NCI-H446 (cell line): Measurements from ENCODE around the gene TSPAN32.
"Not testable (repeated sequence)": the region's sequence is repeated elsewhere in the genome, so short reads cannot be mapped to it uniquely, and the experiment has no call there.

ENCODE experiments used
- DNase-seq, 2 experiments: peaks; one replicate each; lab custom pipeline; 2025; lab: John Stamatoyannopoulos, UW

The TSPAN32 gene

DNA sequence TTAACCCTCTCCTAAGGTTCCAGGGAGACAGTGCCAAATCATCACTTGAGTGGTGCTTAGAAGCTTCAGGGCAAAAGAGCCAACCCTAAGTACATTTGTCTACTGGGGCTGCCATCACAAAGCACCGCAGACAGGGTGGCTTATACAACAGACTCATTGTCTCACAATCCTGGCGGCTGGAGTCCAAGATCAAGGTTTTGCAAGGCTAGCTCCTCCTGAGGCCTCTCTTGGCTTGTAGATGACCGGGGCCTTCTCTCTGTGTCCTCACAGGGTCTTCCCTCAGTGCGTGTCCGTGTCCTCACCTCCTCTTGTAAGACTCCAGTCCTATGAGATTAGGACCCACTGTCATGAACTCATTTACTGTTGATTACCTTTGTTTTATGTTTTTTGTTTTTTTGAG is 41.2 kb downstream of the TSPAN32 start:
- no peak for DNase-seq

DNA sequence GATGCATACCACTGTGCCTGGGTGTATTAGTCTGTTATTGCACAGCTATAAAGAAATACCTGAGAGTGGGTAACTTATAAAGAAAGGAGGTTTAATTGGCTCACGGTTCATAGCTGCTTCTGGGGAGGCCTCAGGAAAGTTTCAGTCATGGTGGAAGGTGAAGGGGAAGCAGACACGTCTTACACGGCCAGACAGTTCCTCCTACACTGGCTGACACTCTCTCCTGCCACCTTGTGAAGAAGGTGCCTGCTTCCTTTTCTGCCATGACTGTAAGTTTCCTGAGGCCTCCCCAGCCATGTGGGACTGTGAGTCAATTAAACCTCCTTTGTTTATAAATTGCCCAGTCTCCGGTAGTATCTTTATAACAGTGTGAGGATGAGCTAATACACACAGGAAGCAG is 41.7 kb downstream of the TSPAN32 start:
- no peak for DNase-seq

DNA sequence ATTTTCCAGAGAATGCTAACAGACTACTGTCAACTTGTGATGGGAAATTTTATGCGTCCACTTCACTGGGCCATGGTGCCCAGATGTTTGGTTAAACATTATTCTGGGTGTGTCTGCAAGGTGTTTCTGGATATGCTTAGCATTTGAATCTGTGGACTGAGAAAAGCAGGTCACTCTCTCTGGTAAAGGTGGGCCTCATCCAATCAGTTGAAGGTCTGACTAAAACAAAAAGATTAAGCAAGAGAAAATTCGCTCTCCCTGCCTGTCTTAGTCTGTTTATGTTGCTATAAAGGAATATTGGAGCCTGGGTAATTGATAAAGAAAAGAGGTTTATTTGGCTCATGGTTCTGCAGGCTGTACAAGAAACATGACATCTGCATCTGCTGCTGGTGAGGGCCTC is 43.2 kb downstream of the TSPAN32 start:
- no peak for DNase-seq

DNA sequence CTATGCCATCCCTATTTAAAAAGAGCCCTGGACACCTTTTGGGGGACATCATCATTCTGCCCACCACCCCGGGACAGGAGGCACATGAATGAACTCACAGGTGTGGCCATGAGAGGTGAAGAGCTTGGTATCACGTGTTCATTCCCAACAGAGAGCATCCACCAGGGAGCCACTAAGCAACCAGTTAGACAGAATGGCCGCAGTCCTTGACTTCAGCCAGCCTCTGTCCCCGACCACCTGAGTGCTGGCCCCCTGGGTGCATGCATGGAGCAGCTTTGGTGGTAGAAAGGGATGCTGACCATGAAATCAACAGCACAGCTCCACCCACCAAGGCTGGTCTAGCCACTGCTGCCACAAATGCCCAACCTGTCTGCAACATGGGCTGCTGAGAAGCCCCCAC is 44.2 kb downstream of the TSPAN32 start:
- no peak for DNase-seq

DNA sequence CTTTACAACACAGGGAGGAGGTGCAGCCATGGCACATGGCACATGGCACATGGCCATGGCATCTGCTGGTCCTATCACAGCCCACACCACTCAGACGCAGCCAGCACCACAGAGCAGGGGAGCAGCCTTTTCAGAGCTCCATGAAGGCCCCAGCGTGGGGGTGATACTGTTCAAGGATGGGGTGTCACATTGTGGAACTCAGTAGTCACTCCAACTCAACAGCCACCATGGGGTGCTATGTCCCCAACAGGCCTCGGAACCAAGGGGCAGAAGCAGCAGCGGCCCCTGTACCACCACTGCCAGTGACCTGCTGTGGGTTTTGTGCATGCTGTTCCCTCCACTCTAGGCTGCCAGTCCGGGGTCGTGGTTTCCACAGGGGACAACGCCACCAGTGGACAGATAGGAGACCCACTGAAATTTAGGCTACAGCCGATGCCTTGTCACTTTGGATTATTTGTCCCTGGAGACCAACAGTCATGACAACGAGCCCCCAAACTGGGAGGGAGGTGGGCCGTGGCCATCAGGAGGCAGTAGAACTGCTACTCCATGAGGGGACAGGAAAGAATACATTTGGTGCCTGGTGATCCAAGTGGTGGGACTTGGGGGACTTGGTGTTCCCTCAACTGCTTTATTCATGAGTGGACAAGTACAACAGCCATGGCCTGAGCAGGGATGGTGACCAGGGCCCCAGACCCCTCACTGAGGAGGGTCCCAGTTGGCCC is 44.9 kb downstream of the TSPAN32 start:
- DNase-seq, result no peak

DNA sequence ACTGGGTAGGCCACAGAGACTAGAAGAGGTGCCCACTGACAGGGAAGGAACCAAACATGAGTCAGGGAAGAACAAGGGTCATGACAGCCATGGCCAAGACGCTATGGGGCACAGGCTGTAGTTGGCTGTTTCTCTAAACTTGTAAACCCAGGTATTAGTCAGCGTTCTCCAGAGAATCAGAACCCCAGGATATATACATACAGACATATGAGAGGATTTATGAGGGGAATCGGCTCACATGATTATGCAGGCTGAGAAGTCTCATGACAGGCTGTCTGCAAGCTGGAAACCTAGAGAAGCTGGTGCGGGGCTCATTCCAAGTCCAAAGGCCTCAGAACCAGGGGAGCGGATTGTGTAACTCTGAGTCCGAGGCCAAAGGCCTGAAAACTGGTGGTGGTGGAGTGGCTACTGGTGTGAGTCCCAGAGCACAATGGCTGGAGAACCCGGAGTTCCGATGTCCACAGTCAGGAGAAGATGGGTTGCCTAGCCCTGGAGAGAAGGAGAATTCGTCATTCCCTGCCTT is 45.6 kb downstream of the TSPAN32 start:
- no peak for DNase-seq

DNA sequence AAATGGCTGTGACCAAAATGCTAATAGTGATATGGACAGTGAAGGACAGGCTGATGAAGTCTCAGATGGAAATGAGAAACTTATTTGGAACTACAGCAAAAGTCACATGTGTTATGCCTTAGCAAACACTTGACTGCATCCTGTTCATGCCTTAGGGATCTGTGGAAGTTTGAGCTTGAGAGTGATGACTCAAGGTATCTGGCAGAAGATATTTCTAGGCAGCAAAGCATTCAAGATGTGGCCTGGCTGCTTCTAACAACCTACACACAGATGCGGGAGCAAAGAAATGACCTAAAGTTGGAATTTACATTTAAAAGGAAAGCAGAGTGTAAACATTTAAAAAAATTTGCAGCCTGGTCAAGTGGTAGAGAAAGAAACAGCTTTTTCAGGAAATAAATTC is 47.2 kb downstream of the TSPAN32 start:
- no peak for DNase-seq

DNA sequence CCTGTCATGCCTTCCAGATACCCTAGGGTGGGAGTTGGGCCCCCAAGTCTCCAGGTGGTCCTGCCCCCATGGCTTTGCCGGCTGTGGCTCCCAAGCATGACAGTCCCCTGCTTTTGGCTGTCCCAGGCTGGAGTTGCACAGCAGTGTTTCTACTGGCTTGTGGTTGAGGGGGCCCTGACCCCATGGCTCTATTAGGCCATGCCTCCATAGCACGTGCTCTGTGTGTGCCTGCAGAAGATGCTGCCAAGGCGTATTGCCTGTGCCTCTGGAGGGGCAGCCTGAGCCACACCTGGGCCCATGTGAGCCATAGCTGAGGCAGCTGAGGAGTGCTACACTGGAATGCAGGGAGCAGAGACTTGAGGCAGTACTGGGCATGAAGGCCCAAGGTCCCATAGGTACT is 49.9 kb downstream of the TSPAN32 start:
- DNase-seq, result no peak

DNA sequence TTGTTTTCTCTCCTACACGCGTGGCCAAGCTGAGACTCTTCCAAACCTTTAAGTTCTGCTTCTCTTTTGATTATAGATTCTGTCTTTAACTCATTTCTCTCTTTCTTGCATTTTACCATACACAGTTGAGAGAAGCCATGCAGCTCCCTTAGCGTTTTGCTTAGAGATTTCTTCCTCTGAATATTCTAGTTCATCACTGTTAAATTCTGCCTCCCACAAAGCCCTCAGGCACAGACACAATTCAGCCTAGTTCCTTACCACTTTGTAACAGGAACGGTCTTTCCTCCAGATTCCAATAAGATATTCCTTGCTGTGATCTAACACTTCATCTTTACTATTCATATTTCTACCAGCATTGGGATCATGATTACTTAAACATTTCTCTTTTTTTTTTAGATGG is 50.6 kb downstream of the TSPAN32 start:
- DNase-seq, result no peak

DNA sequence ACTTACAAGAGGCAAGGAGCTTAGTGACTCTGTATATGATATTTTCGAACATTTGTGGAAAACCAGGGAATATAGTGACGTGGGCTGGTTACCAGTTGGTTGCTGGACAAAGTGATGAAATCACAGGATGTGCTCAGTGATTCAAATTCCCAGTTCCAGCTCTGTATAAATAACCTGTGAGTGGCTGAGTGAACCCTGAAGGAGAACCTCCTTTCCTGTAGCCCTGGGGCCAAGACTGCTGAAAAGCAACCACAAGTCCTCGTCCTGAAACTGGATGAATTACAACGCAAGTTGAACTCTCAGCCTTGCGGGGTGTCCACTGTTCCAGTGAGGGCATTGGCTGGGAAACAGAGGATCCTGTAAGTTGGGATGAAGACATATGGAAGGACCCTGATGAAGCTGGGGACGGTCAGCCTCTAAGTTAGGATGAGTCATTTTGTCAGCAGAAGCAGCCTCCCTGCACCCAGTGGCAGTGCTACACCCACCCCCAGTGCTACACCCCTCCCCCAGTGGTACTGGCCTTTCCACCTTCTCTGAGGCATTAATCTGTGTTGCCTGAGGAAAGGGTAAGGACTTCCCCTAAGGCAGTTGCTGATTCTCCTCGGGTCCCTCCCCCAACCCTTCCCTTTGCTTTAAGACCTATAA is 53.3 kb downstream of the TSPAN32 start:
- no peak for DNase-seq

DNA sequence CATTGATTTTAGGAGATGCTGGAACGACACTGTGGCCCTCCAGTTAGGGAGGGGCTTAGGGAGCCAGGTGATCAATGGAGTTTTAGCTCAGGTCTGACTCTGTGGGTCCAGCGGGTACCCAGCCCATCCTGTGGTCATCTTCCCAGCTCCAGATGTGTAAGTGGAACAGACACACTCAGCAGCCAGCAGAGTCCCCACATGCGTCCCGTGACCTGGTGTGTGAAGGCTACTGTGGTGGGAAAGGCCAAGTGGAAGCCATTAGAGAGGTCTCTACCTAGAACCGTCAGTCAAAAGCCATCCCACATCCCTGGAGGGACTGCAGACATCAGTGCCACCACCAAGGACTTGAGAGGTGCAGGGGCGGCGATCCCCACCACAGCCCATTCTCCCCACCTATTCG is 55.4 kb downstream of the TSPAN32 start:
- DNase-seq, result no peak

DNA sequence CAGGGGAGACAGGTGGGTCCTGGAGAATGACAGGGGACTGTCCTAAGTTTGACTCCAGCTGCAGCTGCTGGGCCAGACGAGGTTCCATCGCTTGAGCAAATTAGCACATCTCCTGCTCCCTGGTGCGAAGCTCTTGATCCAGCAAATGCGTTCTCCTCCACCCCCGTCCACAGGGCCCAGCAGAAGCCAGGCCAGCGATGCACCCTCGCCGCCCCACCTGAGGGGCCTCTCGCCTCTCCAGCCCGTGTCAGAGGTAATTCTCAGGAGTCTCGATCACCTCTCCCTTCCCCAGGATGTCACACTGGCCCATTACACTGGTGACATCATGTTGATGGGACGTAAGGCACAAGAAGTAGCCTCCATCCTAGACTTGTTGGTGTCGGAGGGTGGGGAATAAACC is 55.8 kb downstream of the TSPAN32 start:
- not testable (repeated sequence) for DNase-seq

DNA sequence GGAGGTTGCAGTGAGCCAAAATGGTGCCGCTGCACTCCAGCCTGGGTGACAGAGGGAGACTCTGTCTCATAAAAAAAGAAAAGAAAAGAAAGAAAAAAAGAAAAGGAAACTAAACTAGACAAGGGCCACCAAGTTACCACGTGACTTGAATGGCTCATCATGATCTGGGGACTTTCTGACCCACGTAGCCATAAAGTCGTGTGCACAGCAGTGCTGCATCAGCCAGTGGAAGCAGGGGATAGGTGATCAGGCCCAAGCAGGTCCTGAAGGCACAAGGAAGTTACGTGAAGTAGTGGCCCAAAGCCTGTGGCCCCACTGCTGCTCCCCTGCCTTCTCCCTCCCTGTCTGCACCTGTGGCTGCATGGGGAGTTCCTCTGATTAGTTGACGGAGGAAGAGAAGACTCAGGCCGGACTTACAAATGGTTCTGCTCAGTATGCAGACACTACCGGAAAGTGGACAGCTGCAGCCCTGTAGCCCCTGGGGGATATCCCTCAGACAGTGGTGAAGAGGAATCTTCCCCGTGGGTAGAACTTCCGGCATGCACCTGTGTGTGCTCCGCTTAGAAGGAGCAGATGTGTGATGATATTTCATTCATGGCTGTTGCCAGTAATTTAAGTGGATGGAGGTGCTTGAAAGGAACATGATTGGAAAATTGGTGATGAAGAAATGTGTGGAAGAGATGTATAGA is 57.1 kb downstream of the TSPAN32 start:
- DNase-seq, result no peak

DNA sequence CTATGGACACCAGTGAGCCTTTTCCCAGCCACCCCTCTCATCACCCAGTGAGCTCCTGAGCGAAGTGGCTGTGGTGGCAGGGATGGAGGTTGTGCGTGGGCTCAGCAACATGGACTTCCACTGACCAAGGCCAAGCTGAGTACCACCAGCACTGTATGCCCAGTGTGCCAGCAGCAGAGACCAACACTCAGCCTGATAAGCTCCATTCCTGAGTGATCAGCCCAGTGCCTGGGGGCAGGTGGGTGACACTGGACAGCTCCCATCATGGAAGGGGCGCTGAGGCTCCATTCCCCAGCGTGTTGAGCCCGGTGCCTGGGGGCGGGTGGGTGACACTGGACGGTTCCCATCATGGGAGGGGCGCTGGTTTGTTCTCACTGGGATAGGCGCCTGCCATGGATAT is 57.7 kb downstream of the TSPAN32 start:
- DNase-seq, result no peak

DNA sequence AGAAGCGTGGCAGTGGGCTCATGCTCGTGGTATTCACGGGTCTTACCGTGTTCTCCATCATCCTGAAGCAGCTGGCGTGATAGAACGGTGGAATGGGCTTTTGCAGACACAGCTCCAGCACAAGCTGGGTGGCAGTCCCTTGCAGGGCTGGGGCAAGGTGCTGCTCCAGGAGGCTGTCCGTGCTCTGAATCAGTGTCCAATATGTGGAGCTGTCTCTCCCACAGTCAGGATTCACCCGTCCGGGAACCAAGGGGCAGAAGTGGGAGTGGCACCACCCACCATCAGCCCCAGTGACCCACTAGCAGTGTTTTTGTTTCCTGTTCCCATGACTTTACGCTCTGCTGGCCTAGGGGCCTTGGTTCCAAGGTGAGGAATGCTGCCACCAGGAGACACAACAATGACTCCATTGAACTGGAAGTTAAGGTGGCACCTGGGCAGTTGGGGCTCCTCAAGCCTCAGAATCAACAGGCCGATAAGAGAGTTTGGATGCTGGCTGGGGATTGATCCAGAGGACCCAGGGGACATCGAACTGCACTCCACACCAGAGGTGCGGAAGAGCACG is 58.3 kb downstream of the TSPAN32 start:
- DNase-seq, result no peak

DNA sequence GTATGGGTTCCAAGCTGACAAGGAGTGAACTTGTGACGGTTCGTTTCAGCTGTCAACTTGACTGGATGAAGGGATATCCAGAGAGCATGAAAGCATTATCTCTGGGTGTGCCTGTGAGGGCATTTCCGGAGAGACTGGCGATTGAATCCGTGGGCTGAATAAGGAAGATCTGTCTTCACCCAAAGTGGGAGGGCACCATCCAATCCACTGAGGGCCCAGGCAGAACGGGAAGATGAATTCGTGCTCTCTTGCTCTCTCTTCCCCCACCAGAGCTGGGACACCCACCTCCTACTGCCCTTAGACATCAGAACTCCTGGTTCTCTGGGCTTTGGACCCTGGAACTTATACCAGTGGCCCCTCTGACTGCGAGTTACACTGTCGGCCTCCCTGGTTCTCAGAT is 59.8 kb downstream of the TSPAN32 start:
- DNase-seq, result no peak

DNA sequence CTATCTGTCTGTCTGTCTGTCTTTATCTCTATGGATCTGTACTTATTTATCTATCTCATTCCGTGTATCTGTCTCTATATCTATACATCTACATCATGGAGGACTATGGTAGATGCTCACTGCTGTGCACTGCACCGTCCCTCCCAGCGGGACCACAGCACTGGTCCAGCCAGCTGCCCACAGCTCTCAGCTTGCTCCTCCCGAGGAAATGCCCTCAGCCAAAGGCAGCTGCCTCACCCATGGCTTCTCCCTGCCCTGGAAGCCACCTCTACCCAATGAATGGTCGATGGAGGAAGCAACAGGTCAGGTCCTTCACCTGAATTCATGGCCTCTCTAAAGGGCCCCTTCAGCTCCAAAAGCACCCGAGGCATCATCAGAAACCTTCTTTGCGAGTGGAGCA is 60.6 kb downstream of the TSPAN32 start:
- no peak for DNase-seq

DNA sequence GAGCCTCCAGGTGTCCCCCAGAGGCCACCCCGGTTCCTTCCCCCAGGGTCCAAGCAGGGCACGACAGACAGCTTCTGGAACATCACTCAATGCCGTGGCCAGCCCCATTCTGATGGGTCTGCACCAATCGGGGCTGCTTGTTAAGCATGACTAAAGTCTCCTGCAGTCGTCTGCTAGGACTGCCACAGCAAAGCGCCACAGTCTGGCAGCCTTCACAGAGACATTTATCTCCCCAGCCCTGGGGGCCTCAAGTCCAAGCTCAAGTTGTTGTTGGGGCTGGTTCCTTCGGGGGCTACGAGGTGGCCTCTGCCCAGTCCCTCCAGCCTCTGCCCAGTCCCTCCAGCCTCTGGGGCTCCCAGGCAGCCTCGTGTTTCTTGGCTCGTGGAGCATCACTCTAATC is 61.3 kb downstream of the TSPAN32 start:
- DNase-seq, result no peak

DNA sequence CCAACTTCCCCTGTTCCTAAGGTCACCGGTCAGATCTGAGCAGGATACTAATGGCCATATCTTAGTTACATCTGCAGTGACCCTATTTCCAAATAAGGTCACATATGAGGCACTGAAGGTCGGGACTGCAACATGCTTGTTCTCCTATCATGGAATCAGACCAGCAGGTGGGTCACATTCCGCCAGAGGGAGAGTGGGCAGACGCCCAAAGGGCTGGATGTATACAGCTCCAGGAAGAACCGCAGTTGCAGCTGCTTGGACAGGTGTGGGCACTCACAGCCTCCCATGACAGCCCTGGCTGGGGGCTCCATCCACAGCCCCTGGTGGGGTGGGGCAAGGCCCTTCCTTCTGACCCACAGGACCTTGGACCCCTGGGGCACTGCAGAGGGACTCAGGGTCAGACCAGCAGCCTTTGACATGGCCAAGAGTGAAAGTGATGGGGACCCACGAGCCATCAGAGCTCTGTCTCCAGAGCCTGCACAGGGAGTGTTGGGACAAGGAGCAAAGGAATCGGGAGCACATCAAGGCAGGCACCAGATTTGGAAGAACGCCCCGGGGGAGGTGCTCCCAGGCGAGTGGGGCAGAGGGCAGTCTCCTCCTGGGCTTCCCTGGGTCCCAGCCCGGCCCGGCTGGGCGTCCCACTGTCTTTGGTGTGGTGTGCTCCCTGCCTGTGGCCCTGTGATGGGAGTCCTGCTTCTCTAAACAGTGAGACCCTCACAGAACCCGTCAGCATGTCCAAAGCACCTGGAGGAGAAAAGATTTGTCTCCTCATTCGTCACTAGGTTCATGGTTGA is 62.0 kb downstream of the TSPAN32 start:
- DNase-seq, result no peak

DNA sequence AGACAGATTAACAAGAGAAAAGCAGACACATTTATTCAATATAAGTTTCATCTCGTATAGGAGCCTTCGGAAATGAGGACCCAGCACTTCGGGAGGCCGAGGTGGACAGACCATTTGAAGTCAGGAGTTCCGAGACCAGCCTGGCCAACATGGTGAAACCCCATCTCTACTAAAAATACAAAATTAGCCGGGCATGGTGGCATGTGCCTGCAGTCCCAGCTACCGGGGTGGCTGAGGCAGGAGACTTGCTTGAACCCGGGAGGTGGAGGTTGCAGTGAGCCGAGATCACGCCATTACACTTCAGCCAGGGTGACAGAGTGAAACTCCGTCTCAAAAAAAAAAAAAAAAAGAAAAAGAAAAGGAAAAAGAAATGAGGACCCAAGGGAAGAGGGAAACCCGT is 62.6 kb downstream of the TSPAN32 start:
- not testable (repeated sequence) for DNase-seq

DNA sequence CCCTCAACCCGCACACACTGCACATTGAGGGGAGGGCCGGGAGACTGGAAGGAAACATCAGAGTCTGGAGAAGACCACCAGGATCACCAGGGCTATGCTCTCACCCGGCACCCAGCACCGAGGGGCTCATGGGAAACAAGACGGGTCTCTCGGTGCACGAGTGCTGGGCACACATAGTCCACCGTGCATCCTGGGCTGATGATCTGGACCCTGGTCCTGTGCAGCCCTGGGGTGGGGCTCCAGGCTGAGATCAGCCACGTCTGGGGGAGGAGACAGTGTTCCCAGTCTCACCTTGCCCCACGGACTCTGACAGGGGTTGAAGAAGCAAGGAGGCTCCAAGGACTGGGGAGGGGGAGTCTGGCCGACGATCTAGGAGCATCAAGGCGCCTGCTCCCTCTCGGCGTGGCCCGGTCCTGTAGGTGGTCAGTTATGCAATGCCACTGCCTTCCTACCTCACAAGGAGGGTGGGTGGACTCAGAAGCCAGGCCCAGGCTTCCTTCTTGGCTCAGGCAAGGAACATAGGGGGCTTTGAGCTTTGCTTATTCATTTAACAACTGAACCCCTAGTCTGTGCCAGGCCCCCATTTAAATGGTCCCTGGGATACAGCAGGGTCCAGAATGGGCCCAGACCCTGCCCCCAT is 63.9 kb downstream of the TSPAN32 start:
- no peak for DNase-seq

DNA sequence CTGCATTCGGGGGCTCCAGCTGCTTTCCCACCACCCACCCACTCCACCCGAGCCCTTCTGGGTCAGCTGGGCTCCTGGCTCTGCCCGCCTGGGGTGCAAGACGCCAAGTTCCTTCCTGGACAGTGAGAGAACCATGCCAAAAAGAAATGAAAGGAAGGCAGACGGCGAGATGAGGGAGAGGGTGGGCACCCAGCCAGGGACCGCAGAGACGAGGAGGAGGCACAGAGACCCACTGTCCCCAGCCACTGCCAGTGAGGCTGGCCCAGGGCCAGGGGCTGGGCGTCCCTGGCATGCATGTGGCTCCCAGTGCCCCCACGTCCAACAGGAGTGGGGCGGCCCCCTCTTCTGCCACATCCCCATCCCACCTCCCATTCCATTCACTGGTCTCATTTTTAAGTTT is 64.5 kb downstream of the TSPAN32 start:
- DNase-seq, result peak in 1 of 2 experiments; percentile 56
